Erythroblast (primary cell): ENCODE measurements around the gene TXLNB.

ENCODE experiments used
- GATA1 ChIP-seq: IDR thresholded peaks from 2 replicates; pipeline ENCODE4 v1.6.1; 2011; ENCODE audit warnings: low read depth, mild to moderate bottlenecking, control low read depth, low read length, moderate library complexity
- POLR2A ChIP-seq: IDR thresholded peaks from 2 replicates; pipeline ENCODE4 v1.6.1; 2011; ENCODE audit warnings: mild to moderate bottlenecking, low read length

DNA sequence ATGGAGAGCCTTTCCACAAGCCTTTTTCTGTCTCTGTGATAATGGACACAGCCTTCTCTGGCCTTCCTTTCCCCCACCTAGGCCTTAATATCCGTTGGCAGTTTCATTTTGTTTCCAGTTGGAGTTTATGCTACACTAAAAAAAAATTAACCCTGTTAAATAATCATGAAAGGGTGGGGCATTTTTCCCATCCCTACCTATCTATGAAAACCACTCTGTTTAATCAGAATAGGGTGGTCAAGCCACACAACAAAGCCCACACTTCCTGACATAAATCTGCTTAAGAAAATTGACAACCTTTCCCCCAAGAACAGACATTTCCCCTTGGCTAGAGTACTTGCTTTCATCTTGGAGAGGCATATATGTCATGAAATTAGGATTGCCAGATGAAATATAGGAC is 14.2 kb downstream of the TXLNB start:
- TF ChIP-seq POLR2A (no peak), GATA1 (no peak)
